Activated gamma-delta T cell treated with Interleukin-2 at 50 U/mL for 16 hours (primary cell): ENCODE measurements around the gene RPS6KA1.
A peak's percentile ranks its signal among the peaks of the same experiment; 100 is the strongest.

Experiments used
- DNase-seq: peaks from one replicate; pipeline ENCODE4 v3.0.0-alpha.2; 2020

The RPS6KA1 gene

DNA sequence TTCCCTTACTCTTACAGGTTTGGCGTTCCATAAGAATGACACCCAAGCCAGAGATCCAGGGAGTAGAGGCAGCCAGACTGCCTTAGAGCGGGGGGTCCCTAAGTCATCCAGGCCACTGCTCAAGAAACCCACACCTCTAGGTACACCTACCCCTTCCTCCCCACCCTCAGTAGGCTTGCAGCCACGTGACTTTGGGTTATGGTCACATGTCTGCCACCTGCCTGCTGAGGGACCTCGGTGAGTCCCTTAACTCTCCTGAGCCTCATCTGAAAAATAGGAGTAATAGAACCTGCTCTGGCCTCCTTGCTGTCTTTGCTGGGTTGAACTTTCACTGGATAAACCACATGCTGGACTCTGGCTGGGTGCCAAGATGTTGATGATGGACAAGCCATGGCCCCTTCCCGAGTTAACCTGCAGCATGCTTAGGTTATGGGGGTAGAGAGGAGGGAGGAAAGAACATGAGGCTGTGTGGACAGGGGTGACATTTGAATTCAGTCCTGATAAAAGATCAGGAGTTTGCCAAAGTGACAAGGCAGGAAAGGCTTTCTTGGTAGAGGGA, 4.5 kb downstream of the RPS6KA1 start:
- DNase-seq, result no peak

DNA sequence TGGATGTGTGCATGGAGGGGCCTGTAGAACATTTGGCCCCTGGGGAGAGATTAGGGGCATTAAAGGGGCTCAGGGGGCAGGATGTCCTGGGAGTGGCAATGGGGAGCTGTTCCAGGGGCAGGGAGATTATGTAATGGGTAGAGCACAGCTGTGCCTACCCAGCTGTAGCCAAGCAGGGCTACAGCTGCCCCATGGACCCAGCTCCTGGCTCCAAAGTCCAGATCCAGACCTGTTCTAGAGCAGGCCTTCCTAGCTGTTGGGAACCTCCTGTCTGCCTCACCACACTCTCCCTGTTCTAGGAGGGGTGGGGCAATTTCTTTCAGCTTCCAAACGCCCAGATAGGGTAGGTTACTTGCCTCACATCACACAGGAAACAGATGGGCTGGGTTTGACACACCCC, 5.6 kb downstream of the RPS6KA1 start:
- DNase-seq, result no peak

DNA sequence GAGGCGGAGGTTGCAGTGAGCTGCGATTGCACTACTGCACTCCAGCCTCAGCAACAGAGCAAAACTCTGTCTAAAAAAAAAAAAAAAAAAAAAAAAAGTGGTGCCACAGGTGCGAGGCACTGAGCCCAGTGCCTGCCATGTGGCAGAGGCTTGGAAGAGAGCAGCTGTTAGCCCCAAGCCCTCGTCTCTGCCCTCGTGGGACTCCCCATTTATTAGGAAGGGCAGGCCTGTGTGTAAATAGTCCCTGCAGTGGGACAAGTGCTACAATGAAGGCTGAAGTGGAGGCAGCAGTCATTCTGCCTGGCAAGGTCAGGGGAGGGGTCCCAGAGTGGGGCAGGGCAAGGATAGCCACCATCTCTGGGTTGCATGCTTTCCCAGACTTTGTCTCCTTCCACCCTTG, 6.5 kb downstream of the RPS6KA1 start:
- DNase-seq, result no peak

DNA sequence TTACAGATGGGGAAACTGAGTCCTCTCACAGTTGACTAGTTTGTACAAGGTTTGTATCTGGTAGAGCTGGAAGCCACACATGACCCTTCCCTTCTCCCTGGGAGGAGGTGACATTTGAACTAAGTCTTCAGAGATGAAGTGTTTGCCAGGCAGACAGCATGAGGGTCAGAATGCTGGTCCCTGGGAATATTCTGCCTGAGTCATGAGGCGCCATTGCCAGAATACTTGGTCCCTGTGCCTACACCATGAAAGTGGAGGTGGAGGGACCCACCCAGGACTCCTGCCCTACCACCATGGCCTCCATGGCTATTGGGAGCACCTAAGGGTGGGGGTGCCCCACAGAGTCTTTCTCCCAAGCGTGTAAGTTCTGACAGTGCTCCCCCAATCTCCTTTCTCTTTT, 7.0 kb downstream of the RPS6KA1 start:
- DNase-seq, result no peak

DNA sequence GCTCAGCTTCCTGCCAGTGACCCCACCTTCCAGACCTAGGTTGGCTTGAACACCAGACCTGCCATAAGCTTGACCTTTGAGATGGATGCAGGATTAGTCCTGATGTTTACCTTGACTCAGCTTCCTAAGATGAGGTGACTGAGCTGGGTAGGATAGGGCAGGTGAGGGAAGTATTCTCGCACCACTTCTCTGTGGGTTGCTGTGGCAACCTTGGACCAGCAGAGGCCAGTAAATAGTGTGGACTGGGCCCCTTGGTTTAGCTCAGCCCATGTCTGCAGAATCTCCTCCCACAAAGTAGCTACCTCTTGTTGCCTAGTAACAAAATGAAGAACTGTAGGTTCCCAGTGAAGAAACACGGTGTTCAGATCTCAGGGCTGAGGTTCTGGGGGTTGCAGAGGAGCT, 8.4 kb downstream of the RPS6KA1 start:
- no peak for DNase-seq

DNA sequence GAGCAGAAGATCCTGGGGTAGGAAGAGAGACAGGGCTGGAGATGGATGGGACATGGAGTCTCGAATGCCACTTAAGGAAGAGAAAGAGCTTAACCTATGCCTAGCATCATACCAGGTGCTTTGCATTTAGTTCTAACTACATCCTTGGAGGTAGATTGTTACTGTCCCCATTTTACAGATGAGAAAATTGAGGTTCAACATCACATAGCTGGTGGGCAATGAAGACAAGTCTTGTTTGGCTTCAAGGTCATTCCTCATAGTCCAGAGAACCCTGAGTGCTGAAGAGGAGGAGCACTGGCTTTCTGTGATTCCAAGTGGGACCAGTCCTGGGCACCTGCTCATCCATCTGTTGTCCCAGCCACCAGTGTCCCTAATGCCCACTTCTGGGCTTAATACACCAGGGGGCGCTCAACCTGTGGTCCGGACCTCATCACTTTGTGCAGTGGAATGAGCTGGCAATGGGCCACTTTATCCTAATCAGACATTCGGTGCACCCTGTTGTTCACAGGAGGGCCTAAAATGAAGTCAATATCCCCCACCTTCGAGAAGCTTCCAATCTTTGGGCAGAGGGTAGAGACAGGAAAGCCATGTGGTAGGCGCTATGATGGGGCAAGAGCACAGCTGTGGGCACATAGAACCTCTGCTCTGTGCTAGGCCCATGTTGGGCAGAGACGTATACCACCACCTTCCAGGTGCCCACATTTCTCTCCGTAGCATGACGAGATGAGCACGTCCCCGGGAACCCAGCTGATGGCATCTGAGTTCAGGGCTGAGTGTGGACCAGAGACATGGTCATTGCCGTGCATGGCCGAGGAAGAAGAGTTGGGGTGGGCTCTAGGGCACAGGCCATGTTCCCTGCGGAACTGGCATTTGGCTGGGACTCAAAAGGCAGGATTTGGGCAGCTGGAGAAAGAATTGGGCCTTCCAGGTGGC, 9.2 kb downstream of the RPS6KA1 start:
- peak; percentile 27 for DNase-seq

DNA sequence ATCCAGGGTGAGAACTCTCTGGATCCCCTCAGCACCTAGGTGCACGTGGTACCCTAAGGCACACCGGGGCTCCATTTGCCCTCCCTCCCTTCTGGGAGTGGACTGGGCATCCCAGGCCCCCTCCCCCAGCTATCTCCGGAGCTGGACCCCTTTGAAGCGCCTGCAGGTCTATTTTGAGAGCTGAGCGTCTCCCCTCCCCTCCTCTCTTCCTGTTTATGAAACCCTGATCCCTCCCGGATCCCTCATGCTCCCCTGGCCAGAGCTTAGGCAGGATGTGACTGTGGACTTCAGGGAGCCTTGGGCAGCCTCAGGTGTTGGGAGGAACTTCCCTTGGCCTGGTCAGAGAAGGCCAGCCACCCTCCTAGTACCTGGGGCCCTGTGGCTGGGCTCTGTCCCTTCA, 10.2 kb downstream of the RPS6KA1 start:
- no peak for DNase-seq

DNA sequence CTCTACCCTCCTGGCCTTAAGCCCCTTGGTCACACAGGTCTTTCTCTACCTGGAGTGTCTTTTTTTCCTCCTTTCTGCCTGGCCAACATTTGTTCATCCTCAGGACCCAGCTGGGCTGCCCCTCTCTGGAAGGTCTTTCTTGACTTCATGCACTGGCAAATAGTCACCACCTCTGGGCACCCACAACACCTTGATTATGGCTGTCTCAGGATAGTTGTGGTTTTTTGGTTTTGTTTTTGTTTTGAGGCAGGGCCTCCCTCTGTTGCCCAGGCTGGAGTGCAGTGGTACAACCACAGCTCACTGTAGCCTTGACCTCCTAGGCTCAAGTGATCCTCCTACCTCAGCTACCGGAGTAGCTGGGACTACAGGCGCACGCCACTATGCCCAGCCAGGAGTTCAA, 10.8 kb downstream of the RPS6KA1 start:
- DNase-seq, result no peak

DNA sequence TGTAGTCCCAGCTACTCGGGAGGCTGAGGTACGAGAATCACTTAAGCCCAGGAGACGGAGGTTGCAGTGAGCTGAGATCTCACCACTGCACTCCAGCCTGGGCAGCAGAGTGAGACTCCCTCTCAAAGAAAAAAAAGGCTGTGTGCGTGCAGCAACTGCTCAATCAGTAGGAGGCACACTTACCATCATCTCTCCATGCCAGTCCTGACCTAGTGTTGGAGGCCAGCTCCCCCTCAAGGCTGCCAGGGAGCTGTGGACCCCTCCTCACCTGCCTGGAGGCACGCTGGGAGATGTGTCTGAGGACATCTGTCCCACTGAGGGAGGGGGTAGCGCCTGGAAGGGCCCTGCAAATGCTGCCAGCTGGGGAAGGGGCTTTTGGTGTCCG, 11.9 kb downstream of the RPS6KA1 start:
- no peak for DNase-seq

DNA sequence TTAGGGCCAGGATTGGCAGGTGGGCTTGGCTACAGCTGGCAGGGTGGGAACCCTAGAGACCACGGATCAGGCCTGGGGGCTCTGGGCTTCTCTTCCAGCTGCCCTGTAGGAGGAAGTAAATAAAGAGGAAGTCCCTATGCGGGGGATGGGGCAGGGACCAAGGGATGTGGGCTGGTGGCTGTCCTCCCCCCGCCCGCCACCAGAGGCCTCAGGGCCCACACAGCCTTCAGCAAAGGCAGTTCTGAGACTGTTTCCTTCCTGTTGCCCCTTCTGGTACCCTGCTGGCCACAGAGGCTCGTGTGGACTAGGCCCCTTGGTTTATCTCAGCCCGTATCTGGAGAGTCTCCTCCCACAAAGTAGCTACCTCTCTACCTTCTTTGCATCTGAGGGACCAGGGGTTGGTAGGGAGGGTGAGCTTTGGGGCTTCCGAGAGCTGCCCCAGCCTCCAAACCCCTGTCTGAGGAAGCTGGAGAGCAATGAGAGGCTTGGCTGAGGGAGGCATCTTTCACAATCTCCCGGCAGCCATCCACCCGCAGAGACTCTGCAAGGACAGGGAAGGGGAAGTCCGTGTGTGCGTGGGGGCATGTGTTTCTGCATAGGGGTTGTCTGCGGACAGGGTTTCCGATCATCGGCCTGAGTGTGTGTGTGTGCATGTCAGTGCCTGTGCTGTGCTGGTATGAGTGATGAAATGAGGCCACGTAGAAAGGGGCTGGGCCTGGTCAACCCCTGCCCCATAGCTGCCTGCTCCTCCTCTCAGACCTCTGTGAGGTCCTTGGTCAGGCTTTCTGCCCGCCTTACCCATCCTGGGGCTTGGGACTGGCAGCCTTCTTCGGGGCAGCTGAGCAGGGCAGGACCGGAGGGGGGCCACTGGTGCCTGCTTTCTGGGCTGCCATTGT, 12.5 kb downstream of the RPS6KA1 start:
- DNase-seq, result peak; percentile 75

DNA sequence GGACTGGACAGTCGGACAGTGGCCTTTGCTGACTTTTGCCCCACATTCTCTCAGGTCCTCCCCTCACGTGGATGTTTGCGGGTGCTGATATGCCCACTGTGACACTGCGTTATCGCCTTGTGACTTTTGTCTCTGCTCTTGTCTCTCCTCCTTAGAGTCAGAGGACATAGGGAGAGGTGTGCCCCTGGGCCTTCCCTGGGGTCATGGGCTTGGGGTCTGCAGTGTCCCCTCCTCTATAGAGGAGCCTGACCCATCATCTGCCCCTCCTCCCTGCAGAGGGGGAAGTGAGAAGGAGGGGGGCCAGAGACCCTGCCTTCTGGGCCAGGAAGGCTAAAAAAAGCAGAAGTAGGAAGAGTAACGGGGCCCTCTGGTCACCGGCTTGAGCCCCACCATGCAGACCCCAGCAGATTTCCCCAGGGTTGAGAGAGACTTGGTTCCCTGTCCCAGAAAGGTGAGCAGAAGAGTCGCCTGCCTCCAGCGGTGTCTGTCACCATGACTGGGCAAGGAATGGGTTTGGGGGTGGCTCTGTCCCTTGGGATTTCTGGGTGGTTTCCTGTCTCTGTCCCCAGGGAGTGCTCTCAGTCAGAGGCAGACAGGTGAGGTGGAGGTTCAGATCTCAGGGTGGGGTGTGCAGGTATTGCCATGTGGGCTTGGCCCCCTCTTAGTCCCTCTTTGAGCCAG, 13.3 kb downstream of the RPS6KA1 start:
- DNase-seq, result no peak

DNA sequence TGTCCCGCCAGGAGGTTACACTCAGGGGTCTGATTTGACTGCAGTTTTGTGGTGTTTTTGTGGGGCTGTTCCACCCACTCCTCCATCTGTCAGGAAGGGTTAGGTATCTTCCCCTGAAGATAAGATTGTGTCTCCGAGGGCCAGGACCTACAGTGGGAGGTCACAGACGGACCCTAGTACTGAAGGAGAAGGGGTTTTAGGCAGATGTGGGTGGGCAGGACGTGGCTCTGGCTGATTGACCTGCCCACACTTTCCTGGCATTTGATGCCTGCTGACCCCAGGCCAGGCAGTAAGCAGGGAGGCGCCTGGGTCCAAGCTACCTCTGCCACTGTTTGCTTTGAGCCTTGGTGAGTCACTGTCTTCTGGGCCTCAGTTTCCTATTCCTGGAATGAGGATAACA, 13.9 kb downstream of the RPS6KA1 start:
- no peak for DNase-seq

DNA sequence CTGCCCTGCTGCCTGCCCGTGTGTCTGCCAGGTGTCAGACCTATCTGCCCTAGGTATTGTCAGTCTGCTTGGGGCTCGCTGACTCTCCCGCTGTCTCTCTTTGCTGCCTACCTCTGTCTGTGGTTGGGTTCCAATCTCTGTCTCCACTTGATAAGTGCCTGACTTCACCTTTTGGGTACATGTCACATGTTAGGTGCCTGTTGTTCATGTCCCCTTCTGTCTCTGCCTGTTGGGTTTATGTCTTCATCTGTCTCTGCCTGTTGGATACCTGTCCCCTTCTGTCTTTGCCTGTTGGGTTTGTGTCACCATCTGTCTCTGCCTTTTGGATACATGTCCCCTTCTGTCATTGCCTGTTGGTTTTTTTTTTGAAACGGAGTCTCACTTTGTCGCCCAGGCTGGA, 14.6 kb downstream of the RPS6KA1 start:
- no peak for DNase-seq

DNA sequence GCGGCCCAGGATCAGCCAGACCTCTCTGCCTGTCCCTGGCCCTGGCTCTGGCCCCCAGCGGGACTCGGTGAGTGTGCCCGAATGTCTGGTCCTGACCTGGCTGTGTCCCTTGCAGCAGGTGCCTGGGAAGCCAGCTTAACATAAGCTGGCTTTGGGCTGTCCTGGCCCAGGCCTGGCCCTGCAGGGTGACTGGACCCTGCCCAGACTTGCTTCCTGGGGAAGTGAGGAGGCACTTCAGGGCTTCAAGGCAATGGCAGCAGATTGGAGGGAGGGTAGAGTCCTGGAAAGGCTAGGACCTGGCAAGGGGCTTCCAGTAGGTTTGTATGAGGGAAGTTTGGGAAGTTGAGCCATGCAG, 16.4 kb downstream of the RPS6KA1 start:
- DNase-seq, result no peak

DNA sequence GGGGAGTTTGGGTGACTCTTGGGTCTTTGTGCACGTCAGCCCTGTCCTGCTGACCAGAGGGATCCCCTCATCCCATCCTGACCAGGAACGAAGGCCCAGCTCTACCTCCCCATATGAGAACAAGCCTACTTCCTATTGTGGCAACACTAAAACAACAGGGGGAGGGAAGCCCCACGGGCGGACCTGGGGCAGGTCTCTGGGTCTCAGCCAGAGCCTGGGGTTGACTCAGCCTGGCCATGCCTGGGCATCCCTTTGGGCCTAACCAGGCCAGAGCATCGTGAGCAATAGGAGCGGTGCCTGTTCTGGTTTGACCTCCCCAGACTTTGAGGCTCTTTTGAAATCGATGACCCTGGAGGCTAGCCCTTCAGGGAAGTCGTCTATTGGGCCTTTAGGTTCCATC, 16.8 kb downstream of the RPS6KA1 start:
- DNase-seq, result no peak

DNA sequence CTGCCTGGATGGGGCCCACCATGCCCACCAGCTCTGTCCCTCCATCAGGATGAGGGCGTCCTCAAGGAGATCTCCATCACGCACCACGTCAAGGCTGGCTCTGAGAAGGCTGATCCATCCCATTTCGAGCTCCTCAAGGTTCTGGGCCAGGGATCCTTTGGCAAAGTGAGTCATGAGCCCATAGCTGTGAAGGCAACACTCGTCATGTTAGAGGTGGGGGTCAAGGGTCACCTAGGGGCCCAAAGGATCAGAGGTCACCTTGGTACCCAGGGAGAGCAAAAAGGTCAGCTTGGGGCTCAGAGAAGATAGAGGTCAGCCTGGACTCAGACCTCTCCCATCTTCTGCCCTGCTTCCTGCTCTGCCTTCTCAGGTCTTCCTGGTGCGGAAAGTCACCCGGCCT, 17.3 kb downstream of the RPS6KA1 start:
- no peak for DNase-seq

DNA sequence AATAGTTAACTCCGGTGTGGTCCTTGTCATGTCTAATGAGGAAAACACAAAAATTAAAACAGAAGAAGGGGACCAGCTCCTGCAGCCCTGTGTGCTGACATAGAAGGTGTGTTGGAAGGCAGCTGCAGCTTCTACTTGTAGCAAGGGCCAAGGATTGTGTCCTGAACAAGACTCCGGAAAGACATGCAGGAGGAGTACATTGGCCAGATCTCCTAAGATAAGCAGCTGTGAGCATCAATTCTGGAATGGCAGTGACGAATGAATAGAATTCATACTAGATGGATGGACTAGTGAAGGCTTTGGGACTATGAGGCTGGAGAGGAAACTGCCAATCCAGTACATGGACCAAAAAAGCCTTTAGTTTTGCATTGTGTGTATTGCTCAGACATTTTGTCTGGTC, 19.3 kb downstream of the RPS6KA1 start:
- no peak for DNase-seq

DNA sequence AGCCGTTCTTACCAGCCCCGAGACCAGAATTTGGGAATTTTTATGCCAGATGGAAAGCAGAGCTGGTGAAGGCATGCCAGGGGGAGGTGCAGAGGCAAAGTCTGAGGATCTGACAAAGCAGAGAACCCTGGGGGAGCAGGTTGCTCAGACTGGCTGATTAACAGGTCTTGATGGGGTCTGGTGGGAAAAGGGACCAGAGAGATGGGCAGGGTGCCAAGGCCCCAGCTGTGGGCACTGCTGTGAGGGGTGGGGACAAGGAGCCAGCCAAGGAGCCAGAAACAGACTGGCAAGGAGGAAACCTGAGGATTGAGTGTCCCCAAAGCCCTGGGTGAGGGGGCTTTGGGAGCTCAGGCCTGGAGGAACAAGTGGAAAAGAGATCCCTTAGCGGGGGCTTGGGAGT, 21.4 kb downstream of the RPS6KA1 start:
- DNase-seq, result no peak

DNA sequence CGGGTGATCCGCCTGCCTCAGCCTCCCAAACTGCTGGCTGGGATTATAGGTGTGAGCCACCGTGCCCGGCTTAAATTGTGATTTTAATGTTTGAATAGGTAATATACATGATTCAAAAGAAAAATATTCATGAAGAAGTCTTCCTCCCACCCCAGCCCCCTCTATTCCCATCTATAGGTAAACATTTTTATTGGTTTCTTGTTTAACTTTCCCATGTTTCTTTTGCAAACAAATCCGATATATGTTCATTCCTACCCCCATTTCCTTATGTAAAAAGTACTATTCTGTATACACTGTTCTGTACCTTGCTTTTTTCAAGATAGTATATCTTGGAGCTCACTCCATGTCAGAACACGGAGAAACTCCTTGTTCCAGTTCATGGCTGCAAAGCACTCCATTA, 23.2 kb downstream of the RPS6KA1 start:
- no peak for DNase-seq

DNA sequence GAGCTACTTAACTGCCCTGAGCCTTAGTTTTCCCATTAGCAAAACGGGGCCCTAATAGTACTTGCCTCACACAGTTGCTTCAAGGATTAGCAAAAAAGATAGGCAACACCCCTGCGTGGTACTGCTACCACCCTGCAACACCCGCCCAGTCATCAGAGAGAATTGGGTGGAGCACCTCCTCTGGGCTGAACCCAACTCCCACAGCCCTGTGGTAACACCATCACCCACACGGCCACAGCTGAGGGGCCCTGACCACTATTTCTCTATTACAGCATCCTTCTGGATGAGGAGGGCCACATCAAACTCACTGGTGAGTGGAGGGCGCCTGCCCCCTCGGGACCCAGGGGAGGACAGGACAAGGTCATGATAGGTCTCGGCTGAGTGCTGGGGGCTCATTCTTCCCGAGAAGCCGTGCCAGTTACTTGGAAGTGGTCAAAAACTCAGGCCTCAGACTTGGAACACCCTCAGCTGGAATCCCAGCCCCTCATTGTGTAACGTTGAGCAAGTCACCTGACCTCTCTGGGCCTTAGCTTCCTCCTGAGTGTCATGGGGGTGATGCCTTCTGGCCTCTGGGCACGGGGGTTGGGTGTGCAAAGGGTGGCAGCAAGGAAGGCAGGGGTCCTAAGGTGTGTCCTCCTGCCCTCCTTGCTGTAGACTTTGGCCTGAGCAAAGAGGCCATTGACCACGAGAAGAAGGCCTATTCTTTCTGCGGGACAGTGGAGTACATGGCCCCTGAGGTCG, 24.6 kb downstream of the RPS6KA1 start:
- DNase-seq, result no peak

DNA sequence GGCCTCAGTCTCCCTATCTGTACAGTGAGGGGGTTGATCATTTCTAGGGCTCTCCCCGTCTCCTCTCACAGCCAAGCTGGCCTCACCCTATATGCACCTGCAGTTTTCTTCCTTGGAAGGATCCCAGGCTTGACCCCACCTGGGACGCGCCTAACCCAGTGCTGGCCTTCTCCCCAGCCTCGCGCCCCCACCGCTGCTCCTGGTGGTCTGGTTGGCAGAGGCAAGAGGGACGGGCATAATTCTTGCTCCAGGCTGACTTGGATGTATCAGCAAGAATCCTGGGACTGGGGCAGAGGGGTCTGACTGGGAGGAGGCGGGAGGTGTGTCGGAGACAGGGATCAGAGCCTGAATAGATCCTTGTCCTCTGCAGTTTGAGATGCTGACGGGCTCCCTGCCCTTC, 25.2 kb downstream of the RPS6KA1 start:
- DNase-seq, result no peak

DNA sequence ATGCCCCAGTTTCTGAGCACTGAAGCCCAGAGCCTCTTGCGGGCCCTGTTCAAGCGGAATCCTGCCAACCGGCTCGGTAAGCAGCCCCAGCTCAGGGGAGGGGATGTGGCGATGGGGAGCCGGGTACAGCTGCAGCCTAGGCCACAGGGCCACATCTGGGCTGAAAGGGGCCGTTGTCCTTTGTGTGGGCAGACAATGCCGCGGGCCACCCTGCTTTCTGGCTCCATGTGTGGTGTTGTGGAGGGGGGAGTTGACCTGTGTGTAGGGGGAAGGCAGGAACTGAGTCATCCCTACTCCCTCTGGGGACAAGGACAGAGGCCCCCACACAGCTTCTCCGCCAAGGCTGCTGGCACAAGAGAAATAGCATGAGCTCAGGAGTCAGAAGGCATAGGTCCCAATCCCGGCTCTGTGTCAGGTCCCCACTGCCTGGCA, 26.0 kb downstream of the RPS6KA1 start:
- DNase-seq, result no peak
